ENCODE results near the gene BCO2. TPM values are rescaled to one million over a fixed set of nuclear protein-coding genes. Genes with fewer than 3 reads are reported as not detected.

Gene BCO2
- total RNA-seq, 1 experiment from 2014 or later, result not detected

DNA sequence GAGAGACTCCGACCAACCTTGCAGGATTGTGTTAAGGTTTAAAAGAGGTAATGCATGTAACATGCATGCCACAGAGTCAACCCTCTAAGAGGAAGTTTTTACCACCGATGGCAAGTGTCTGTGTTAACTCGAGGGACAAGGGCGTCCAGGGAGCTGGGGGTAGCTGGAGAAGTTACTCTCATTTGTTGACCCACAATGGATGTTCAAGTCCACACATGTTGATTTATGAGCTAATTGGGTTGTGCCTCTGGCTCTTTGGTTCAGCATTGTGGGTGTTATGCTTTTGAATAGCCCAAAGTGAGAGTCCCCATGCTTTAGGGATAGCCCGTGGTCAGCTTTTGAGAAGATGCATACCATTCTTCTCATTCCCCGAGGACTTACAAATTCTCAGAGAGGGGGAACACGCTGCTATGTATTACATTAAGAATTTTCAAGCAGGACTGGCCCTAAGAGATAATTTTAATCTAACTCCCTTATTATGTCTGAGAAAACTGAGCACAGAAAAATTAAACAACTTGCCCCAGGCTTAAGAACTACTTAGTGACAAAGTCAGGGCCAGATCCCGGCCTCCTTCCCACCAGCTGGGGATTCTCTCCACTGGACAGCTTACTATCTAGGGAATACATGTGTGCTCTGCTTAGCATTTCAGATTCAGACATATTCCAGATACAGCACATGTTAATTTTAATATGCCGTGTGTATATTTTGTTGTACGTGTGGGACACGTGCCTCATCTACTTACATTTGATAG lies 90.5 kb downstream of the BCO2 start:
- H3K27me3 Mint-ChIP-seq (ENCODE audit: insufficient read depth, unreplicated experiment), result peaks cover 13% of the 10 kb centered on the region
- CTCF ChIA-PET, result interaction anchor here (0.6 to 3.4 kb wide), 5 partner anchors 14 to 408 kb away, joined by 3 to 17 read pairs (median 4); no protein-coding TSS in a partner anchor
- BruUV-seq (replicated peaks), result no TSS peak
- no peak for DNase-seq (ENCODE audit: unreplicated experiment)
- no peaks in the 10 kb centered on the region for H3K36me3 Mint-ChIP-seq (ENCODE audit: insufficient read depth, unreplicated experiment)
- no peak overlapping the region for H3K27ac Mint-ChIP-seq (ENCODE audit: low read depth, unreplicated experiment)
- POLR2A ChIA-PET, result interaction anchor here (0.7 kb wide), 1 partner anchor 14 kb away, joined by 3 read pairs; no protein-coding TSS in a partner anchor
- no peaks in the 10 kb centered on the region for H3K9me3 Mint-ChIP-seq (ENCODE audit: unreplicated experiment)
- peaks cover 7% of the 10 kb centered on the region for H3K4me1 Mint-ChIP-seq (ENCODE audit: insufficient read depth, unreplicated experiment)
- TF ChIP-seq, protein P1, sequence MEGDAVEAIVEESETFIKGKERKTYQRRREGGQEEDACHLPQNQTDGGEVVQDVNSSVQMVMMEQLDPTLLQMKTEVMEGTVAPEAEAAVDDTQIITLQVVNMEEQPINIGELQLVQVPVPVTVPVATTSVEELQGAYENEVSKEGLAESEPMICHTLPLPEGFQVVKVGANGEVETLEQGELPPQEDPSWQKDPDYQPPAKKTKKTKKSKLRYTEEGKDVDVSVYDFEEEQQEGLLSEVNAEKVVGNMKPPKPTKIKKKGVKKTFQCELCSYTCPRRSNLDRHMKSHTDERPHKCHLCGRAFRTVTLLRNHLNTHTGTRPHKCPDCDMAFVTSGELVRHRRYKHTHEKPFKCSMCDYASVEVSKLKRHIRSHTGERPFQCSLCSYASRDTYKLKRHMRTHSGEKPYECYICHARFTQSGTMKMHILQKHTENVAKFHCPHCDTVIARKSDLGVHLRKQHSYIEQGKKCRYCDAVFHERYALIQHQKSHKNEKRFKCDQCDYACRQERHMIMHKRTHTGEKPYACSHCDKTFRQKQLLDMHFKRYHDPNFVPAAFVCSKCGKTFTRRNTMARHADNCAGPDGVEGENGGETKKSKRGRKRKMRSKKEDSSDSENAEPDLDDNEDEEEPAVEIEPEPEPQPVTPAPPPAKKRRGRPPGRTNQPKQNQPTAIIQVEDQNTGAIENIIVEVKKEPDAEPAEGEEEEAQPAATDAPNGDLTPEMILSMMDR (IDR thresholded peaks at IDR 0.05; ENCODE audit: unreplicated experiment), result no peak
- intact Hi-C loops (cut with micrococcal nuclease), result no loop called here
- H3K4me3 Mint-ChIP-seq (ENCODE audit: unreplicated experiment), result no peak overlapping the region

DNA sequence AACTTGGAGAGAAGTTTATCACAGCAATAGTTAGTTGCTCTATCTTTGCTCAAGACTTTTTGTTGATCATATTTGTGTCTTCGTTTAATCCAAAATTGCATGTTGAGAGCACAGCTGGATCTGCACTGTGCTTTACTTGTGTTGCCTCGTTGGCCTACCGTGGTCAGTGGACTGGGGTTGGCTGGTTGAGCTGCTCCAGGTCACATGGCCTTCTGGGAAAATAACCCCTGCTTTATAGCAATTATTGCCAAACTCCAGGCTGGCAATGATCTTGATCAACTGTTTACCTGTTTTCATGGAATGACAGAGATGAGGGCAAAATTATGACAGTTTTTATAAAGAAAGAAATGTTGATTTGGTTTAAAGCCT lies 91.1 kb downstream of the BCO2 start:
- Mint-ChIP-seq H3K27ac (ENCODE audit: low read depth, unreplicated experiment) (no peak overlapping the region), H3K4me1 (ENCODE audit: insufficient read depth, unreplicated experiment) (peaks cover 5% of the 10 kb centered on the region), H3K27me3 (ENCODE audit: insufficient read depth, unreplicated experiment) (peaks cover 13% of the 10 kb centered on the region), H3K4me3 (ENCODE audit: unreplicated experiment) (no peak overlapping the region), H3K9me3 (ENCODE audit: unreplicated experiment) (no peaks in the 10 kb centered on the region), H3K36me3 (ENCODE audit: insufficient read depth, unreplicated experiment) (no peaks in the 10 kb centered on the region)
- TF ChIP-seq, protein P1 (IDR thresholded peaks at IDR 0.05; ENCODE audit: unreplicated experiment), result no peak
- ChIA-PET CTCF (interaction anchor here (0.6 to 3.4 kb wide), 3 partner anchors 14 to 152 kb away, joined by 3 to 17 read pairs (median 5); no protein-coding TSS in a partner anchor), POLR2A (interaction anchor here (0.6 to 0.7 kb wide), 2 partner anchors 13 to 39 kb away, joined by 3 read pairs; no protein-coding TSS in a partner anchor)
- DNase-seq (ENCODE audit: unreplicated experiment), result no peak
- intact Hi-C loops (cut with micrococcal nuclease), result no loop called here
- no TSS peak for BruUV-seq (replicated peaks)

DNA sequence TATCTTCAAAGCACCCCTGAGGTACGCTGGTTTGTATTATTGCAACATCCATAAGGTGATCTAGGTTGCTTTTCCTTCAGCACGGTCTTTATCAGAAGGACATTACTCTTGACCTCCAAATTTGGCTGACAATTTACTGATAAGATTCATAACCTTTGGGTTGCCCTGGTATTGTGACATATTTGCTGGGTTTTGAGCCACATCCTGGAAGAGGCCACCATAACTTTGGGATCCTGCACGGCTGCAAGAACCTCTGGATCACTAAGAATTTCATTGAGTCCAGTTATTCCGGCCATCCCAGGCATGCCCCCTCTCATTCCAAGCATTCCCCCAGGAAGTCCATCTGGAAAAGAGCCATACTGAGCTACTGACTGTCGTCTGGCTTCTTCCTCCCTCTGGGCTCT lies 91.9 kb downstream of the BCO2 start:
- Mint-ChIP-seq H3K36me3 (ENCODE audit: insufficient read depth, unreplicated experiment) (no peaks in the 10 kb centered on the region), H3K27me3 (ENCODE audit: insufficient read depth, unreplicated experiment) (peaks cover 13% of the 10 kb centered on the region), H3K4me3 (ENCODE audit: unreplicated experiment) (no peak overlapping the region), H3K4me1 (ENCODE audit: insufficient read depth, unreplicated experiment) (peaks cover 5% of the 10 kb centered on the region), H3K27ac (ENCODE audit: low read depth, unreplicated experiment) (no peak overlapping the region), H3K9me3 (ENCODE audit: unreplicated experiment) (no peaks in the 10 kb centered on the region)
- POLR2A ChIA-PET, result no interaction called here
- TF ChIP-seq, protein P1 (IDR thresholded peaks at IDR 0.05; ENCODE audit: unreplicated experiment), result no peak
- intact Hi-C loops (cut with micrococcal nuclease), result no loop called here
- no peak for DNase-seq (ENCODE audit: unreplicated experiment)
- no TSS peak for BruUV-seq (replicated peaks)
- CTCF ChIA-PET, result no interaction called here

DNA sequence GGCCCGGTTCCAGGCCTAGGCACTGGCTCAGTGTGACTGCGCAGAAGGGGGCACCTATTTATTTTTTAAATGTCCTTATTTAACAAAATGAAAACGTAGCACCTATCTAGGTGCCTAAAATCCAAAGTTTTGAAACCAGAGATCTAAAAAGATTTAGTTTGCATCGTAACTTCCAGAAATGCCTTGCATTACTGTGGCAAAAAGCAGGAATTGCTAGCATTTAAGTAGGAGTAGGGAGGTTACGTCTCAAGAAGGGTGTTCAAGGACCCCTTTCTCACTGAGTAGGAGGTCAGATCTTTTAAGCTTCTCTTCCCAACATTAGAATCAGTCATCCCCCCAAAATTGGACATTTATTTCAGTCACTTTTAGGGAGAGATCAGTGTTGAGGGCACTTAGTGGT lies 93.1 kb downstream of the BCO2 start:
- Mint-ChIP-seq H3K36me3 (ENCODE audit: insufficient read depth, unreplicated experiment) (no peaks in the 10 kb centered on the region), H3K27ac (ENCODE audit: low read depth, unreplicated experiment) (peak overlapping the region; percentile 52), H3K9me3 (ENCODE audit: unreplicated experiment) (no peaks in the 10 kb centered on the region), H3K4me3 (ENCODE audit: unreplicated experiment) (peak overlapping the region; percentile 28), H3K27me3 (ENCODE audit: insufficient read depth, unreplicated experiment) (peaks cover 13% of the 10 kb centered on the region), H3K4me1 (ENCODE audit: insufficient read depth, unreplicated experiment) (peaks cover 5% of the 10 kb centered on the region)
- CTCF ChIA-PET, result interaction anchor here (1.4 kb wide), 1 partner anchor 49 kb away, joined by 5 read pairs; no protein-coding TSS in a partner anchor
- no peak for DNase-seq (ENCODE audit: unreplicated experiment)
- POLR2A ChIA-PET, result interaction anchor here (0.6 kb wide), 1 partner anchor 43 kb away, joined by 3 read pairs; no protein-coding TSS in a partner anchor
- intact Hi-C loops (cut with micrococcal nuclease), result no loop called here
- no TSS peak for BruUV-seq (replicated peaks)
- TF ChIP-seq, protein P1 (IDR thresholded peaks at IDR 0.05; ENCODE audit: unreplicated experiment), result no peak

Other genes starting within 250 kb of the BCO2 start
- gene DIXDC1, start 238.2 kb upstream of the BCO2 start, total RNA-seq (2022), result 21.0 and 47.3 TPM in 2 replicates
- 43.3 and 46.7 TPM in 2 replicates for gene DLAT, start 150.1 kb upstream of the BCO2 start, total RNA-seq (2022)
- 2.0 and 2.1 TPM in 2 replicates for gene PIH1D2, start 101.5 kb upstream of the BCO2 start, total RNA-seq (2022)
- 25.1 and 27.5 TPM in 2 replicates for gene NKAPD1, start 101.2 kb upstream of the BCO2 start, total RNA-seq (2022)
- 58.1 and 70.8 TPM in 2 replicates for gene TIMM8B, start 88.8 kb upstream of the BCO2 start, total RNA-seq (2022)
- gene SDHD, start 88.6 kb upstream of the BCO2 start, total RNA-seq (2022), result 119 and 124 TPM in 2 replicates
- 124 and 189 TPM in 2 replicates for gene IL18, start 11.4 kb upstream of the BCO2 start, total RNA-seq (2022)
- not detected in 2 replicates for gene TEX12, start 8.1 kb upstream of the BCO2 start, total RNA-seq (2022)
- 68.3 and 79.4 TPM in 2 replicates for gene PTS, start 50.9 kb downstream of the BCO2 start, total RNA-seq (2022)
- gene PLET1, start 85.3 kb downstream of the BCO2 start, total RNA-seq (2022), result not detected in 2 replicates